HEK293 (cell line): ENCODE results near the gene NUAK1.

ENCODE experiments used
- CTCF ChIA-PET: fragments of 350-600 bp; formaldehyde crosslinking; extraction: SDS; loops from one replicate; lab custom pipeline; 2021; ENCODE audit warnings: antibody characterized with exemption; lab: Yijun Ruan, JAX
- POLR2A ChIA-PET: fragments of 300-600 bp; formaldehyde crosslinking; extraction: SDS; loops from one replicate; lab custom pipeline; 2020; ENCODE audit warnings: antibody characterized with exemption, inconsistent platforms; lab: Yijun Ruan, JAX
- H3K27ac ChIP-seq: fragments of 200-500 bp; sonication (Bioruptor generic); 2 replicates; pipeline ENCODE4 v1.5.1; 2014; ENCODE audit warnings: low read depth, low read length, control low read depth, inconsistent platforms; ENCODE audit errors: extremely low read depth
- H3K36me3 ChIP-seq, 2 experiments: fragments of 200-500 bp in 1 of 2; sonication (Bioruptor generic) in 1 of 2; 1 replicate in 1 of 2; 2 replicates in 1 of 2; pipeline ENCODE4 v1.5.1; 2014 to 2017; ENCODE audit warnings: inconsistent platforms in 2 of 2, low read length in 2 of 2; ENCODE audit not compliant: control insufficient read depth in 2 of 2, insufficient read depth in 1 of 2
- H3K4me1 ChIP-seq: fragments of 200-500 bp; sonication (Bioruptor generic); 2 replicates; pipeline ENCODE4 v1.5.1; 2014; ENCODE audit warnings: mild to moderate bottlenecking, low read length, inconsistent platforms; ENCODE audit not compliant: control insufficient read depth, insufficient read depth
- H3K4me3 ChIP-seq: 2 replicates; pipeline ENCODE4 v1.5.1; 2011; ENCODE audit warnings: low read depth, mild to moderate bottlenecking, control low read depth, low read length, moderate library complexity
- H3K9me3 ChIP-seq: fragments of 200-500 bp; sonication (Bioruptor generic); 2 replicates; pipeline ENCODE4 v1.5.1; 2014; ENCODE audit warnings: low read depth, low read length, inconsistent platforms; ENCODE audit not compliant: control insufficient read depth, insufficient read depth
- AEBP2 ChIP-seq: fragments of 450-650 bp; formaldehyde crosslinking; IDR thresholded peaks from 2 replicates; pipeline ENCODE4 v1.5.1; 2016; ENCODE audit warnings: missing biosample characterization, missing genetic modification characterization, borderline replicate concordance
- ATF2 ChIP-seq: fragments of 450-650 bp; formaldehyde crosslinking; IDR thresholded peaks from 2 replicates; pipeline ENCODE4 v1.5.1; 2016; ENCODE audit warnings: missing biosample characterization, missing genetic modification characterization, low read depth
- BCL11A ChIP-seq: fragments of 450-650 bp; formaldehyde crosslinking; IDR thresholded peaks from 2 replicates; pipeline ENCODE4 v1.5.1; 2016; ENCODE audit warnings: low read depth, missing biosample characterization, missing genetic modification characterization
- CTCF ChIP-seq: fragments of 450-650 bp; formaldehyde crosslinking; IDR thresholded peaks from 2 replicates; pipeline ENCODE4 v1.5.1; 2016; ENCODE audit warnings: missing biosample characterization, missing genetic modification characterization
- INSM2 ChIP-seq: fragments of 450-650 bp; formaldehyde crosslinking; IDR thresholded peaks from 2 replicates; pipeline ENCODE4 v1.5.1; 2016; ENCODE audit warnings: missing biosample characterization, missing genetic modification characterization
- KLF1 ChIP-seq: fragments of 450-650 bp; formaldehyde crosslinking; IDR thresholded peaks from 2 replicates; pipeline ENCODE4 v1.5.1; 2016; ENCODE audit warnings: missing biosample characterization, missing genetic modification characterization
- MYNN ChIP-seq: fragments of 450-650 bp; formaldehyde crosslinking; IDR thresholded peaks from 2 replicates; pipeline ENCODE4 v1.5.1; 2016; ENCODE audit warnings: missing biosample characterization, missing genetic modification characterization, borderline replicate concordance
- SCRT1 ChIP-seq: fragments of 450-650 bp; formaldehyde crosslinking; IDR thresholded peaks from 2 replicates; pipeline ENCODE4 v1.5.1; 2016; ENCODE audit warnings: missing biosample characterization, missing genetic modification characterization, borderline replicate concordance
- SETDB1 ChIP-seq: IDR thresholded peaks from one replicate; pipeline ENCODE4 v1.6.1; 2017; ENCODE audit warnings: mild to moderate bottlenecking, low read length, moderate library complexity, mixed read lengths; ENCODE audit not compliant: insufficient read length
- SP2 ChIP-seq: fragments of 450-650 bp; formaldehyde crosslinking; IDR thresholded peaks from 2 replicates; pipeline ENCODE4 v1.5.1; 2016; ENCODE audit warnings: missing biosample characterization, missing genetic modification characterization
- ZFHX2 ChIP-seq: fragments of 450-650 bp; formaldehyde crosslinking; conservative IDR thresholded peaks from 2 replicates; pipeline ENCODE4 v1.5.1; 2016; ENCODE audit warnings: missing biosample characterization, missing genetic modification characterization
- ZFP3 ChIP-seq: fragments of 450-650 bp; formaldehyde crosslinking; IDR thresholded peaks from 2 replicates; pipeline ENCODE4 v1.5.1; 2016; ENCODE audit warnings: low read depth, missing biosample characterization, missing genetic modification characterization
- ZIC2 ChIP-seq: fragments of 450-650 bp; formaldehyde crosslinking; IDR thresholded peaks from 2 replicates; pipeline ENCODE4 v1.5.1; 2016; ENCODE audit warnings: missing biosample characterization, missing genetic modification characterization
- ZNF133 ChIP-seq: fragments of 450-650 bp; formaldehyde crosslinking; IDR thresholded peaks from 2 replicates; pipeline ENCODE4 v1.5.1; 2016; ENCODE audit warnings: missing biosample characterization, missing genetic modification characterization
- ZNF138 ChIP-seq: fragments of 450-650 bp; formaldehyde crosslinking; IDR thresholded peaks from 2 replicates; pipeline ENCODE4 v1.5.1; 2016; ENCODE audit warnings: missing biosample characterization, missing genetic modification characterization, borderline replicate concordance
- ZNF174 ChIP-seq: fragments of 450-650 bp; formaldehyde crosslinking; IDR thresholded peaks from 2 replicates; pipeline ENCODE4 v1.5.0; 2017; ENCODE audit warnings: missing biosample characterization, mild to moderate bottlenecking, missing genetic modification characterization
- ZNF2 ChIP-seq: fragments of 450-650 bp; formaldehyde crosslinking; IDR thresholded peaks from 2 replicates; pipeline ENCODE4 v1.5.1; 2016; ENCODE audit warnings: missing biosample characterization, missing genetic modification characterization
- ZNF211 ChIP-seq: fragments of 450-650 bp; formaldehyde crosslinking; IDR thresholded peaks from 2 replicates; pipeline ENCODE4 v1.5.1; 2016; ENCODE audit warnings: low read depth, missing biosample characterization, missing genetic modification characterization
- ZNF221 ChIP-seq: fragments of 450-650 bp; formaldehyde crosslinking; IDR thresholded peaks from 2 replicates; pipeline ENCODE4 v1.5.1; 2017; ENCODE audit warnings: missing biosample characterization, missing genetic modification characterization, borderline replicate concordance
- ZNF341 ChIP-seq: fragments of 450-650 bp; formaldehyde crosslinking; IDR thresholded peaks from 2 replicates; pipeline ENCODE4; 2016; ENCODE audit warnings: low read depth, missing biosample characterization, missing genetic modification characterization
- ZNF391 ChIP-seq: fragments of 450-650 bp; formaldehyde crosslinking; IDR thresholded peaks from 2 replicates; pipeline ENCODE4 v1.5.1; 2016; ENCODE audit warnings: low read depth, missing biosample characterization, missing genetic modification characterization, borderline replicate concordance
- ZNF423 ChIP-seq: fragments of 450-650 bp; formaldehyde crosslinking; IDR thresholded peaks from 2 replicates; pipeline ENCODE4 v1.5.1; 2016; ENCODE audit warnings: missing biosample characterization, missing genetic modification characterization
- ZNF426 ChIP-seq: fragments of 450-650 bp; formaldehyde crosslinking; IDR thresholded peaks from 2 replicates; pipeline ENCODE4 v1.5.1; 2017; ENCODE audit warnings: missing biosample characterization, missing genetic modification characterization, mild to moderate bottlenecking, inconsistent platforms, moderate library complexity
- ZNF521 ChIP-seq: fragments of 450-650 bp; formaldehyde crosslinking; IDR thresholded peaks from 2 replicates; pipeline ENCODE4 v1.5.1; 2017; ENCODE audit warnings: missing biosample characterization, mild to moderate bottlenecking, missing genetic modification characterization
- ZNF530 ChIP-seq: fragments of 450-650 bp; formaldehyde crosslinking; IDR thresholded peaks from 2 replicates; pipeline ENCODE4 v1.5.1; 2016; ENCODE audit warnings: low read depth, missing biosample characterization, missing genetic modification characterization
- ZNF664 ChIP-seq: fragments of 450-650 bp; formaldehyde crosslinking; IDR thresholded peaks from 2 replicates; pipeline ENCODE4 v1.5.1; 2016; ENCODE audit warnings: missing biosample characterization, missing genetic modification characterization
- ZNF670 ChIP-seq: fragments of 450-650 bp; formaldehyde crosslinking; IDR thresholded peaks from 2 replicates; pipeline ENCODE4 v1.5.1; 2016; ENCODE audit warnings: missing biosample characterization, missing genetic modification characterization, low read depth
- ZNF747 ChIP-seq: fragments of 450-650 bp; formaldehyde crosslinking; IDR thresholded peaks from 2 replicates; pipeline ENCODE4 v1.5.1; 2016; ENCODE audit warnings: missing biosample characterization, missing genetic modification characterization
- ZNF768 ChIP-seq: fragments of 450-650 bp; formaldehyde crosslinking; IDR thresholded peaks from 2 replicates; pipeline ENCODE4 v1.5.1; 2018; ENCODE audit warnings: missing biosample characterization, mild to moderate bottlenecking, missing genetic modification characterization
- ZSCAN16 ChIP-seq: fragments of 450-650 bp; formaldehyde crosslinking; IDR thresholded peaks from 2 replicates; pipeline ENCODE4 v1.5.1; 2016; ENCODE audit warnings: missing biosample characterization, missing genetic modification characterization

The NUAK1 gene

GRCh38 chr12:106109168-106109910 is 29.4 kb downstream of the NUAK1 start (continued):
- no peak for TF ChIP-seq ZNF174
- TF ChIP-seq ZNF521 = no peak
- TF ChIP-seq ZNF391 (tag by site-specific recombination) = no peak
- TF ChIP-seq SP2 = no peak

- Histone ChIP-seq H3K27ac (no peak overlapping the region; the same call in 1 of the 2 replicates), H3K36me3 (no peaks in the 10 kb centered on the region; a peak in 1 of 3 replicates), H3K4me3 (no peak overlapping the region), H3K9me3 (no peaks in the 10 kb centered on the region), H3K4me1 (peaks cover 45% of the 10 kb centered on the region)
- ChIA-PET CTCF (interaction anchor here (0.6 to 2.1 kb wide), 6 partner anchors 9 to 41 kb away, joined by 3 to 9 read pairs (median 4); no protein-coding TSS in a partner anchor), POLR2A (interaction anchor here (0.8 to 1.5 kb wide), 2 partner anchors 31 to 34 kb away, joined by 4 read pairs; partner anchors contain the start of gene NUAK1)
- peak; percentile 77 for TF ChIP-seq ZFHX2 (tag by site-specific recombination)
- no peak for TF ChIP-seq ZSCAN16
- TF ChIP-seq MYNN (tag by site-specific recombination) = no peak
- no peak for TF ChIP-seq SP2
- TF ChIP-seq ZNF221 (tag by site-specific recombination) = no peak
- no peak for TF ChIP-seq ZNF664
- TF ChIP-seq ZNF521 = no peak
- TF ChIP-seq ZNF423 (tag by site-specific recombination) = no peak
- TF ChIP-seq ZNF530 = no peak
- TF ChIP-seq ZFP3 (tag by site-specific recombination) = peak; percentile 18; the same call in 1 of the 2 replicates
- no peak for TF ChIP-seq INSM2
- TF ChIP-seq ZNF768 = no peak
- TF ChIP-seq ZNF138 (tag by site-specific recombination) = no peak
- TF ChIP-seq ZNF426 = no peak
- TF ChIP-seq AEBP2 (tag by site-specific recombination) = no peak
- TF ChIP-seq ZNF670 (tag by site-specific recombination) = no peak
- peak; percentile 59 for TF ChIP-seq ZNF341
- TF ChIP-seq ZNF747 (tag by site-specific recombination) = no peak
- no peak for TF ChIP-seq BCL11A (tag by site-specific recombination)
- TF ChIP-seq ATF2 (tag by site-specific recombination) = no peak
- no peak for TF ChIP-seq SCRT1 (tag by site-specific recombination)
- TF ChIP-seq ZIC2 (tag by site-specific recombination) = no peak
- TF ChIP-seq ZNF133 = no peak
- TF ChIP-seq ZNF211 = no peak
- no peak for TF ChIP-seq ZNF2 (tag by site-specific recombination)
- 0 out of 2 replicates have a peak, but pooled peaks have one; percentile 17 for TF ChIP-seq CTCF (tag by site-specific recombination)
- TF ChIP-seq KLF1 (tag by site-specific recombination) = no peak
- TF ChIP-seq SETDB1 = no peak
Measured at GRCh38 chr12:106108185-106108835, 30.4 kb downstream of the NUAK1 start.
